Common myeloid progenitor, CD34-positive (primary cell): ENCODE data around the gene OSBPL7.

ENCODE experiments used
- CTCF ChIA-PET: fragments of 350-600 bp; sonication (Branson Sonifier 250); formaldehyde crosslinking; loops from one replicate; lab custom pipeline; 2021; ENCODE audit warnings: antibody characterized with exemption; lab: Charles Lee
- POLR2A ChIA-PET: fragments of 350-600 bp; sonication (Branson Sonifier 250); formaldehyde crosslinking; loops from one replicate; lab custom pipeline; 2021; ENCODE audit warnings: antibody characterized with exemption; lab: Charles Lee
- DNase-seq, 3 donors: peaks; one replicate each; pipeline versions ENCODE4 v3.0.0 to v3.0.0-alpha.2; 2013
- H3K27ac ChIP-seq, 2 experiments: 1 replicate in 1 of 2; 2 replicates in 1 of 2; pipeline ENCODE4 v1.7.0; 2013; ENCODE audit warnings: inconsistent platforms in 2 of 2, low read length in 2 of 2, mild to moderate bottlenecking in 2 of 2, low read depth in 1 of 2, moderate library complexity in 1 of 2; ENCODE audit not compliant: severe bottlenecking in 2 of 2, insufficient read depth in 1 of 2, poor library complexity in 1 of 2
- H3K27me3 ChIP-seq, 5 experiments: replicated peaks in 2 of 5; 1 replicate in 3 of 5; 2 replicates in 2 of 5; pipeline versions ENCODE4 v1.6.1 to v1.7.0; 2013; ENCODE audit warnings: low read length in 4 of 5, mild to moderate bottlenecking in 2 of 5, moderate library complexity in 2 of 5, inconsistent platforms in 1 of 5; ENCODE audit not compliant: insufficient read depth in 5 of 5, control insufficient read depth in 4 of 5
- H3K36me3 ChIP-seq, 4 experiments: 1 replicate in 2 of 4; 2 replicates in 2 of 4; pipeline versions ENCODE4 v1.6.1 to v1.7.0; 2013; ENCODE audit warnings: low read length in 3 of 4, control low read depth in 1 of 4, mild to moderate bottlenecking in 1 of 4; ENCODE audit not compliant: control insufficient read depth in 4 of 4, insufficient read depth in 4 of 4
- H3K4me1 ChIP-seq, 4 experiments: 1 replicate in 3 of 4; 2 replicates in 1 of 4; pipeline versions ENCODE4 v1.6.1 to v1.7.1; 2013; ENCODE audit warnings: low read length in 3 of 4, mild to moderate bottlenecking in 3 of 4, control low read depth in 1 of 4, inconsistent platforms in 1 of 4, moderate library complexity in 1 of 4; ENCODE audit not compliant: control insufficient read depth in 4 of 4, insufficient read depth in 4 of 4; ENCODE audit errors: control extremely low read depth in 1 of 4
- H3K4me3 ChIP-seq, 7 experiments: 1 replicate in 4 of 7; 2 replicates in 3 of 7; pipeline versions ENCODE4 v1.5.1 to v1.7.0; 2013; ENCODE audit warnings: mild to moderate bottlenecking in 7 of 7, low read length in 6 of 7, moderate library complexity in 6 of 7, inconsistent platforms in 2 of 7, low read depth in 2 of 7, control low read depth in 1 of 7; ENCODE audit not compliant: insufficient read depth in 4 of 7, control insufficient read depth in 1 of 7; ENCODE audit errors: extremely low read depth in 1 of 7
- H3K9me3 ChIP-seq, 5 experiments: 1 replicate in 4 of 5; 2 replicates in 1 of 5; pipeline versions ENCODE4 v1.6.1 to v1.7.1; 2013; ENCODE audit warnings: low read length in 4 of 5, mild to moderate bottlenecking in 2 of 5, inconsistent platforms in 1 of 5, low read depth in 1 of 5, moderate library complexity in 1 of 5; ENCODE audit not compliant: control insufficient read depth in 4 of 5, insufficient read depth in 2 of 5; ENCODE audit errors: control extremely low read depth in 1 of 5
- WGBS: methylation state at CpG from one replicate; pipeline ENCODE4 v1.1.5; 2013; ENCODE audit not compliant: insufficient coverage; 5-methylcytosine and 5-hydroxymethylcytosine counted together

The OSBPL7 gene

GRCh38 chr17:47818002-47818695 is 3.4 kb downstream of the OSBPL7 start:
- 97% methylated on average over 6 of the region's 11 CpGs for WGBS
- Histone ChIP-seq H3K4me1 (peaks cover 0 to 25% (median 23%) of the 10 kb centered on the region in 4 experiments), H3K27me3 (no peaks in the 10 kb centered on the region), H3K27ac (no peak overlapping the region), H3K36me3 (peaks cover 4 to 67% (median 42%) of the 10 kb centered on the region in 4 experiments), H3K9me3 (no peaks in the 10 kb centered on the region), H3K4me3 (no peak overlapping the region)
- no peak for DNase-seq
- ChIA-PET POLR2A (no interaction called here), CTCF (interaction anchor here (0.8 kb wide), 1 partner anchor 87 kb away, joined by 3 read pairs; no protein-coding TSS in a partner anchor)

- H3K27me3 ChIP-seq = no peaks in the 10 kb centered on the region
- ChIA-PET POLR2A (no interaction called here), CTCF (no interaction called here)
- no peaks in the 10 kb centered on the region for H3K9me3 ChIP-seq
- WGBS = 100% methylated on average over 8 of the region's 10 CpGs
- DNase-seq = no peak
- H3K4me3 ChIP-seq = no peak overlapping the region
- no peak overlapping the region for H3K27ac ChIP-seq
- peaks cover 7 to 76% (median 50%) of the 10 kb centered on the region in 4 experiments for H3K36me3 ChIP-seq
- H3K4me1 ChIP-seq = peaks cover 0 to 21% (median 17%) of the 10 kb centered on the region in 4 experiments
Measured at GRCh38 chr17:47816947-47817346, 4.6 kb downstream of the OSBPL7 start.

- ChIA-PET CTCF (no interaction called here), POLR2A (no interaction called here)
- H3K4me1 ChIP-seq = peaks cover 0 to 13% (median 13%) of the 10 kb centered on the region in 4 experiments
- H3K36me3 ChIP-seq = peaks cover 10 to 78% (median 56%) of the 10 kb centered on the region in 4 experiments
- no peaks in the 10 kb centered on the region for H3K27me3 ChIP-seq
- DNase-seq = no peak
- H3K9me3 ChIP-seq = no peaks in the 10 kb centered on the region
- 96% methylated on average over 11 of the region's 21 CpGs for WGBS
- H3K27ac ChIP-seq = no peak overlapping the region
- no peak overlapping the region for H3K4me3 ChIP-seq
Measured at GRCh38 chr17:47816111-47816735, 5.4 kb downstream of the OSBPL7 start.

- POLR2A ChIA-PET = interaction anchor here (1.1 kb wide), 1 partner anchor 21 kb away, joined by 3 read pairs; no protein-coding TSS in a partner anchor
- CTCF ChIA-PET = no interaction called here
- peaks cover 10 to 86% (median 61%) of the 10 kb centered on the region in 4 experiments for H3K36me3 ChIP-seq
- DNase-seq = no peak
- no peak overlapping the region for H3K27ac ChIP-seq
- peaks cover 0 to 4% (median 3%) of the 10 kb centered on the region in 4 experiments for H3K4me1 ChIP-seq
- no peaks in the 10 kb centered on the region for H3K9me3 ChIP-seq
- 95% methylated on average over 18 of the region's 21 CpGs for WGBS
- H3K4me3 ChIP-seq = no peak overlapping the region
- no peaks in the 10 kb centered on the region for H3K27me3 ChIP-seq
Measured at GRCh38 chr17:47815106-47815918, 6.3 kb downstream of the OSBPL7 start.

GRCh38 chr17:47813512-47814031 is 8.0 kb downstream of the OSBPL7 start:
- no peak overlapping the region for H3K27ac ChIP-seq
- H3K36me3 ChIP-seq = peaks cover 10 to 91% (median 65%) of the 10 kb centered on the region in 4 experiments
- no peaks in the 10 kb centered on the region for H3K9me3 ChIP-seq
- H3K4me1 ChIP-seq = no peaks in the 10 kb centered on the region
- H3K27me3 ChIP-seq = no peaks in the 10 kb centered on the region
- DNase-seq = no peak
- ChIA-PET CTCF (no interaction called here), POLR2A (no interaction called here)
- 97% methylated on average over 22 of the region's 22 CpGs for WGBS
- H3K4me3 ChIP-seq = no peak overlapping the region

GRCh38 chr17:47813077-47813476 is 8.5 kb downstream of the OSBPL7 start:
- H3K36me3 ChIP-seq = peaks cover 10 to 91% (median 65%) of the 10 kb centered on the region in 4 experiments
- H3K4me1 ChIP-seq = no peaks in the 10 kb centered on the region
- ChIA-PET POLR2A (no interaction called here), CTCF (interaction anchor here (1.2 kb wide), 1 partner anchor 8 kb away, joined by 3 read pairs; the partner anchor contains the start of gene OSBPL7)
- H3K9me3 ChIP-seq = no peaks in the 10 kb centered on the region
- no peak overlapping the region for H3K4me3 ChIP-seq
- over 99% methylated on average over 12 of the region's 14 CpGs for WGBS
- H3K27me3 ChIP-seq = no peaks in the 10 kb centered on the region
- no peak overlapping the region for H3K27ac ChIP-seq
- DNase-seq = no peak
